Lower leg skin (tissue), 3 donors: ENCODE measurements around the gene HES3.

Source experiments
- POLR2A ChIP-seq, 2 donors: fragments of 450-650 bp; IDR thresholded peaks; one replicate each; pipeline ENCODE4 v1.6.1; 2016 to 2017; ENCODE audit warnings: antibody characterized with exemption in 2 of 2, mild to moderate bottlenecking in 1 of 2, moderate library complexity in 1 of 2
- TF ChIP-seq, protein P1 (sequence below), 3 donors: fragments of 450-650 bp; IDR thresholded peaks; one replicate each; pipeline ENCODE4 v1.5.1; 2016; ENCODE audit warnings: antibody characterized with exemption in 3 of 3, mild to moderate bottlenecking in 3 of 3, moderate library complexity in 2 of 3

DNA sequence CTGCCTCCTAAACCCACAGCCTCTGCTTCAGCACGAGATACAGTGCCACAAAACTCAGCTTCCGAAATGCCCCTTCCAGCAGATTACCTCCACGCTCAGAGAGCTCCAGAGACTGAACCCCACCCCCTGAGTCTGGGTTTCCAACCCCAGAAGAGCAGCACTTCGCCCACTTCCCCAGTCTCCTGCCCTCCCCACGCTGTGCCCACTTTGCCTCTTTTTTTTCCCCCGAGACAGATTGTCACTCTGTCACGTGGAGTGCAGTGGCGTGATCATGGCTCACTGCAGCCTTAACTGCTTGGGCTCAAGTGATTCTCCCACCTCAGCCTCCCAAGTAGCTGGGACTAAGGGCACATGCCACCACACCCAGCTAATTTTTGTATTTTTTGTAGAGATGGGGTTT, 18.3 kb upstream of the HES3 start:
- TF ChIP-seq, protein P1, sequence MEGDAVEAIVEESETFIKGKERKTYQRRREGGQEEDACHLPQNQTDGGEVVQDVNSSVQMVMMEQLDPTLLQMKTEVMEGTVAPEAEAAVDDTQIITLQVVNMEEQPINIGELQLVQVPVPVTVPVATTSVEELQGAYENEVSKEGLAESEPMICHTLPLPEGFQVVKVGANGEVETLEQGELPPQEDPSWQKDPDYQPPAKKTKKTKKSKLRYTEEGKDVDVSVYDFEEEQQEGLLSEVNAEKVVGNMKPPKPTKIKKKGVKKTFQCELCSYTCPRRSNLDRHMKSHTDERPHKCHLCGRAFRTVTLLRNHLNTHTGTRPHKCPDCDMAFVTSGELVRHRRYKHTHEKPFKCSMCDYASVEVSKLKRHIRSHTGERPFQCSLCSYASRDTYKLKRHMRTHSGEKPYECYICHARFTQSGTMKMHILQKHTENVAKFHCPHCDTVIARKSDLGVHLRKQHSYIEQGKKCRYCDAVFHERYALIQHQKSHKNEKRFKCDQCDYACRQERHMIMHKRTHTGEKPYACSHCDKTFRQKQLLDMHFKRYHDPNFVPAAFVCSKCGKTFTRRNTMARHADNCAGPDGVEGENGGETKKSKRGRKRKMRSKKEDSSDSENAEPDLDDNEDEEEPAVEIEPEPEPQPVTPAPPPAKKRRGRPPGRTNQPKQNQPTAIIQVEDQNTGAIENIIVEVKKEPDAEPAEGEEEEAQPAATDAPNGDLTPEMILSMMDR (IDR thresholded peaks at IDR 0.05) = no peak
- no peak for TF ChIP-seq POLR2A (IDR thresholded peaks at IDR 0.05)
